OCI-LY7 (cell line): ENCODE measurements around the gene NIN. TPM values are rescaled to one million over a fixed set of nuclear protein-coding genes. Genes with fewer than 3 reads are reported as not detected.

Source experiments
- BruUV-seq: library from RNA; stranded (reverse); fragments of 400-500 nt; replicated peaks from 2 replicates; lab custom pipeline; 2021; lab: Mats Ljungman, UMichigan
- CTCF ChIA-PET: fragments of 300-600 bp; sonication (Branson Sonifier 250); formaldehyde crosslinking; loops from one replicate; lab custom pipeline; 2022; ENCODE audit warnings: antibody characterized with exemption; ENCODE audit not compliant: unreplicated experiment; lab: Charles Lee
- POLR2A ChIA-PET: fragments of 300-600 bp; sonication (Branson Sonifier 250); formaldehyde crosslinking; loops from one replicate; lab custom pipeline; 2022; ENCODE audit warnings: antibody characterized with exemption; lab: Charles Lee
- DNase-seq: peaks from one replicate; pipeline ENCODE4 v3.0.0-alpha.2; 2015; ENCODE audit warnings: low spot score
- H2AFZ ChIP-seq: fragments of 200-600 bp; sonication (generic), shearing (Covaris generic); 2 replicates; pipeline ENCODE4 v1.6.1; 2014; ENCODE audit warnings: mild to moderate bottlenecking, antibody characterized with exemption, low read length, moderate library complexity
- H3K27ac ChIP-seq: fragments of 200-600 bp; sonication (generic); 2 replicates; pipeline ENCODE4 v1.5.1; 2014; ENCODE audit warnings: mixed run types, low read depth, mild to moderate bottlenecking, moderate library complexity, low read length, inconsistent platforms; ENCODE audit not compliant: poor library complexity, severe bottlenecking
- H3K36me3 ChIP-seq: fragments of 200-600 bp; sonication (generic); 2 replicates; pipeline ENCODE4 v1.6.1; 2014; ENCODE audit warnings: mild to moderate bottlenecking, antibody characterized with exemption, low read length, moderate library complexity, mixed read lengths; ENCODE audit not compliant: insufficient read depth
- H3K4me1 ChIP-seq: fragments of 200-600 bp; sonication (generic); 2 replicates; pipeline ENCODE4 v1.5.1; 2014; ENCODE audit warnings: mild to moderate bottlenecking, low read length; ENCODE audit not compliant: insufficient read depth, poor library complexity, severe bottlenecking
- H3K4me2 ChIP-seq: fragments of 200-600 bp; sonication (generic); 2 replicates; pipeline ENCODE4 v1.6.1; 2014; ENCODE audit warnings: mild to moderate bottlenecking, low read length
- H3K4me3 ChIP-seq: fragments of 200-600 bp; sonication (generic); 2 replicates; pipeline ENCODE4 v1.5.1; 2014; ENCODE audit warnings: mild to moderate bottlenecking, low read depth, low read length; ENCODE audit not compliant: poor library complexity, severe bottlenecking
- H3K79me2 ChIP-seq: fragments of 200-600 bp; sonication (generic); 2 replicates; pipeline ENCODE4 v1.6.1; 2016; ENCODE audit warnings: low read depth, mild to moderate bottlenecking, low read length, moderate library complexity, mixed read lengths; ENCODE audit not compliant: insufficient read depth
- H3K9me2 ChIP-seq: fragments of 200-600 bp; sonication (generic); 2 replicates; pipeline ENCODE4 v1.6.1; 2016; ENCODE audit warnings: mild to moderate bottlenecking, low read length, mixed read lengths; ENCODE audit not compliant: insufficient read depth
- H3K9me3 ChIP-seq: fragments of 200-600 bp; sonication (generic); 2 replicates; pipeline ENCODE4 v1.6.1; 2014; ENCODE audit warnings: mild to moderate bottlenecking, mixed run types, low read length, mixed read lengths
- H4K20me1 ChIP-seq: fragments of 200-600 bp; sonication (generic); 2 replicates; pipeline ENCODE4 v1.6.1; 2014; ENCODE audit warnings: mild to moderate bottlenecking, antibody characterized with exemption, low read length, moderate library complexity, mixed read lengths; ENCODE audit not compliant: insufficient read depth
- EZH2phosphoT487 ChIP-seq: fragments of 200-600 bp; sonication (generic); IDR thresholded peaks from 2 replicates; pipeline ENCODE4 v1.6.1; 2018; ENCODE audit warnings: low read depth, borderline replicate concordance, mild to moderate bottlenecking, mixed run types, antibody characterized with exemption, low read length, moderate library complexity, mixed read lengths
- intact Hi-C: fragments of 100-400 bp; cut with micrococcal nuclease; formaldehyde crosslinking; loops from one replicate; pipeline ENCODE4 v1.10.0; 2022; ENCODE audit not compliant: unreplicated experiment
- total RNA-seq, 2 experiments: library from RNA; depleted of rRNA in 1 of 2; stranded (reverse); fragments of >200 nt in 1 of 2; shearing (Covaris generic) in 1 of 2; gene quantifications; 2 replicates each; pipeline ENCODE4 v1.2.3, GENCODE V29; 2014 to 2022
- TF ChIP-seq, protein P1 (sequence below): fragments of 200-600 bp; sonication (generic); conservative IDR thresholded peaks from 2 replicates; pipeline ENCODE4 v1.5.1; 2014; ENCODE audit warnings: mild to moderate bottlenecking, antibody characterized with exemption, low read length, moderate library complexity, mixed read lengths

The NIN gene
- total RNA-seq, 2 experiments from 2014 or later, result 95.3 to 189 TPM

DNA sequence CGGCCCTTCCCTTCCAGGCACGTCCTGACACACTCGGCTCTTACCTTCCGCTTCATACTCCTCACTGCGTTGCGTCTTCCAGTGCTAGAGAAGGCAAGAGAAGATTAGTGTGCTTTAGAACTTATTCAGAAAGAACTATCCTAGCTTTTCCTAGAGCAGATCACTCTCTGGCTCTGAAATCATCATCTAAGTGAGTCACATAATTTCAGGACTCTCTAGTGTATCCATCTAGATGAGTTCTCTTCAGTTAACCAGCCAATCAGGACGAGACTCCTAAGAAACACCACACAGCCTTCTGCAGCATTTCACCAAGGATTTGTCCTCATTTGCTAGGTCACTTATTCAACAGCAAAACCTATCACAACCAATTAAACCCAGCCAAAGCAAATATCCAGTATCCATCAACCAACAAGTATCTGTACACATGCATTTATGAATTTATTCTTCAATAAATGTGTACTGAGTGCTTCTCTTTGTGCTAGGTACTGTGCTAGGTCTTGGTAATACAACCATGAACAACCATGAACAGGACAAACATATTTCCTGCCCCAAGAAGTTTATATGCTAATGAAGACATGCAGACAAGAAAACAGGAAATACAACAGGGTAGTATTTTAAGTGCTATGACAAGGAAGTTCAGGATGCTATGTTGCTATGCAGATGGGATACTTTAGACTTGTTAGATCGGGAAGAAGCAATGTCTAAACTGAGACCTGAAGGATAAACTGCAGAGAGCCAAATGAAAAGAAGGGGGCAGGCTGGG is 52.1 kb downstream of the NIN start:
- ChIA-PET CTCF (interaction anchor here (0.7 to 1.2 kb wide), 3 partner anchors 20 to 239 kb away, joined by 3 to 4 read pairs (median 3); no protein-coding TSS in a partner anchor), POLR2A (interaction anchor here (0.8 to 4.0 kb wide), 5 partner anchors 9 to 82 kb away, joined by 3 to 44 read pairs (median 4); no protein-coding TSS in a partner anchor)
- Histone ChIP-seq H3K4me2 (peak overlapping the region; percentile 32), H3K9me3 (no peaks in the 10 kb centered on the region), H3K27ac (peak overlapping the region; percentile 52), H3K79me2 (peaks cover 9% of the 10 kb centered on the region; the same call in 1 of the 2 replicates), H3K4me1 (peaks cover 28% of the 10 kb centered on the region), H3K4me3 (no peak overlapping the region), H2AFZ (no peak overlapping the region), H3K36me3 (peaks cover 71% of the 10 kb centered on the region), H4K20me1 (no peaks in the 10 kb centered on the region), H3K9me2 (no peaks in the 10 kb centered on the region)
- TF ChIP-seq, protein P1, sequence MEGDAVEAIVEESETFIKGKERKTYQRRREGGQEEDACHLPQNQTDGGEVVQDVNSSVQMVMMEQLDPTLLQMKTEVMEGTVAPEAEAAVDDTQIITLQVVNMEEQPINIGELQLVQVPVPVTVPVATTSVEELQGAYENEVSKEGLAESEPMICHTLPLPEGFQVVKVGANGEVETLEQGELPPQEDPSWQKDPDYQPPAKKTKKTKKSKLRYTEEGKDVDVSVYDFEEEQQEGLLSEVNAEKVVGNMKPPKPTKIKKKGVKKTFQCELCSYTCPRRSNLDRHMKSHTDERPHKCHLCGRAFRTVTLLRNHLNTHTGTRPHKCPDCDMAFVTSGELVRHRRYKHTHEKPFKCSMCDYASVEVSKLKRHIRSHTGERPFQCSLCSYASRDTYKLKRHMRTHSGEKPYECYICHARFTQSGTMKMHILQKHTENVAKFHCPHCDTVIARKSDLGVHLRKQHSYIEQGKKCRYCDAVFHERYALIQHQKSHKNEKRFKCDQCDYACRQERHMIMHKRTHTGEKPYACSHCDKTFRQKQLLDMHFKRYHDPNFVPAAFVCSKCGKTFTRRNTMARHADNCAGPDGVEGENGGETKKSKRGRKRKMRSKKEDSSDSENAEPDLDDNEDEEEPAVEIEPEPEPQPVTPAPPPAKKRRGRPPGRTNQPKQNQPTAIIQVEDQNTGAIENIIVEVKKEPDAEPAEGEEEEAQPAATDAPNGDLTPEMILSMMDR, result no peak
- no peak for TF ChIP-seq EZH2phosphoT487
- DNase-seq, result no peak
- no TSS peak for BruUV-seq
- intact Hi-C loops, result loop anchor here (1.0 to 5.0 kb wide), 2 partner anchors 81 to 162 kb away; no protein-coding TSS in a partner anchor

DNA sequence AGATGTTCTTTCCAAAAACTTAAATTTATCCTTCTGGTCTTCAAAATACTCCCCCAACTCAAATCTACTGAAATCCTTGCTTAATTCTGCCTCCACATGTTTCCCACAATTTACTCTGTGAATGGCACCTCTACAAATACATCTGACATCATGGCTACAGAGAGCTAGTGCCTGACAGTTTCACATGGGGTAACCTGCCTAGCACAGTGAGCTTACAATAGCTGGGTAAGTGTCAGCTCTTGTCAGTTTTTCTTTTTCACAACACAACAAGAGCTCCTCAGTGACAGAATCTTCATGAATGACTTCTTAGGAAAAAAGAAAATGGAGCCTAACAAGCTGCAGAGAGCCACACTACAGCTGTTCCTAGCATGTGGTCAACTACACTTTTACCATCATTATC is 54.4 kb downstream of the NIN start:
- H3K4me2 ChIP-seq, result no peak overlapping the region
- H2AFZ ChIP-seq, result no peak overlapping the region
- no peak for DNase-seq
- no peaks in the 10 kb centered on the region for H4K20me1 ChIP-seq
- no peak overlapping the region for H3K4me3 ChIP-seq
- BruUV-seq, result no TSS peak
- no peak overlapping the region for H3K27ac ChIP-seq
- TF ChIP-seq, protein P1, result no peak
- TF ChIP-seq EZH2phosphoT487, result no peak
- peaks cover 2% of the 10 kb centered on the region; the same call in 1 of the 2 replicates for H3K79me2 ChIP-seq
- H3K36me3 ChIP-seq, result peaks cover 73% of the 10 kb centered on the region
- H3K9me3 ChIP-seq, result no peaks in the 10 kb centered on the region
- intact Hi-C loops, result loop anchor here (5.0 kb wide), 1 partner anchor 159 kb away; no protein-coding TSS in a partner anchor
- ChIA-PET CTCF (interaction anchor here (0.8 to 2.1 kb wide), 7 partner anchors 9 to 99 kb away, joined by 3 to 10 read pairs (median 3); no protein-coding TSS in a partner anchor), POLR2A (interaction anchor here (0.5 to 4.0 kb wide), 13 partner anchors 11 to 1138 kb away, joined by 3 to 44 read pairs (median 7); no protein-coding TSS in a partner anchor)
- H3K4me1 ChIP-seq, result peaks cover 28% of the 10 kb centered on the region
- H3K9me2 ChIP-seq, result no peaks in the 10 kb centered on the region
